ENCODE data around the gene CNPY3.

Gene CNPY3

GRCh38 chr6:42962096-42962495 is 32.8 kb downstream of the CNPY3 start:
- no peak for DNase-seq

- peak; percentile 63 for DNase-seq
Measured at GRCh38 chr6:42962502-42963178, 33.4 kb downstream of the CNPY3 start.

- DNase-seq: no peak
Measured at GRCh38 chr6:42963179-42963854, 34.0 kb downstream of the CNPY3 start.

- DNase-seq: peak; percentile 88
Measured at GRCh38 chr6:42963855-42964605, 34.8 kb downstream of the CNPY3 start.

- no peak for DNase-seq
Measured at GRCh38 chr6:42966571-42966970, 37.3 kb downstream of the CNPY3 start.

GRCh38 chr6:42967228-42967627 is 37.9 kb downstream of the CNPY3 start:
- no peak for DNase-seq

- DNase-seq: no peak
Measured at GRCh38 chr6:42968126-42968701, 38.9 kb downstream of the CNPY3 start.

- no peak for DNase-seq
Measured at GRCh38 chr6:42968783-42969182, 39.5 kb downstream of the CNPY3 start.

- no peak for DNase-seq
Measured at GRCh38 chr6:42969431-42969830, 40.2 kb downstream of the CNPY3 start.

- DNase-seq: peak; percentile 18
Measured at GRCh38 chr6:42969934-42970333, 40.7 kb downstream of the CNPY3 start.

GRCh38 chr6:42970871-42971612 is 41.8 kb downstream of the CNPY3 start:
- DNase-seq: no peak

GRCh38 chr6:42971746-42972327 is 42.6 kb downstream of the CNPY3 start:
- DNase-seq: no peak

GRCh38 chr6:42973926-42974325 is 44.6 kb downstream of the CNPY3 start:
- no peak for DNase-seq

GRCh38 chr6:42974919-42975505 is 45.7 kb downstream of the CNPY3 start:
- peak; percentile 26 for DNase-seq

- DNase-seq: peak; percentile 44
Measured at GRCh38 chr6:42978487-42978838, 49.2 kb downstream of the CNPY3 start.

GRCh38 chr6:42978839-42979522 is 49.7 kb downstream of the CNPY3 start, which contains the start of gene PEX6:
PEX6 (minus strand) TSS chr6:42979181; CDS start chr6:42979150, 31 bp downstream.
- DNase-seq: peak; percentile 99

GRCh38 chr6:42979523-42980177 is 50.4 kb downstream of the CNPY3 start:
- no peak for DNase-seq

GRCh38 chr6:42981836-42982235 is 52.6 kb downstream of the CNPY3 start:
- no peak for DNase-seq

GRCh38 chr6:42984001-42984923 is 55.0 kb downstream of the CNPY3 start, which contains the start of gene PPP2R5D:
PPP2R5D (plus strand) TSS chr6:42984570; CDS start chr6:42984678, 108 bp downstream.
- peak; percentile 100 for DNase-seq
